H1 (cell line): ENCODE results near the gene CYP4V2.

Source experiments
- ATF3 ChIP-seq: IDR thresholded peaks from 2 replicates; pipeline ENCODE4 v1.6.1; 2011; ENCODE audit warnings: low read depth, mild to moderate bottlenecking, low read length; ENCODE audit not compliant: insufficient read depth
- BRCA1 ChIP-seq: IDR thresholded peaks from 2 replicates; pipeline ENCODE4 v1.6.1; 2012; ENCODE audit warnings: low read depth, low read length, improper control_type of control experiment
- CHD2 ChIP-seq: IDR thresholded peaks from 2 replicates; pipeline ENCODE4 v1.6.1; 2012; ENCODE audit warnings: low read length, improper control_type of control experiment
- CTCF ChIP-seq, 3 experiments: IDR thresholded peaks; 1 replicate in 2 of 3; 2 replicates in 1 of 3; pipeline versions ENCODE4 v1.5.1 to v1.6.1; 2011; ENCODE audit warnings: low read length in 3 of 3, mild to moderate bottlenecking in 3 of 3, inconsistent platforms in 2 of 3, low read depth in 1 of 3, moderate library complexity in 1 of 3; ENCODE audit not compliant: insufficient read depth in 1 of 3; ENCODE audit errors: control extremely low read depth in 1 of 3
- GABPA ChIP-seq: IDR thresholded peaks from 2 replicates; pipeline ENCODE4 v1.6.1; 2011; ENCODE audit warnings: mild to moderate bottlenecking, low read length, moderate library complexity, borderline replicate concordance; ENCODE audit not compliant: insufficient read depth
- HDAC2 ChIP-seq, 2 experiments: fragments of 300-600 bp in 1 of 2; sonication (generic) in 1 of 2; IDR thresholded peaks; 2 replicates each; pipeline ENCODE4 v1.6.1; 2011 to 2012; ENCODE audit warnings: low read depth in 2 of 2, low read length in 2 of 2, mild to moderate bottlenecking in 2 of 2, moderate library complexity in 2 of 2, borderline replicate concordance in 1 of 2, inconsistent platforms in 1 of 2
- JUND ChIP-seq: IDR thresholded peaks from 2 replicates; pipeline ENCODE4 v1.6.1; 2011; ENCODE audit warnings: mild to moderate bottlenecking, improper control_type of control experiment, low read length
- POLR2A ChIP-seq, 2 experiments: IDR thresholded peaks; 1 replicate in 1 of 2; 2 replicates in 1 of 2; pipeline ENCODE4 v1.6.1; 2011; ENCODE audit warnings: low read depth in 2 of 2, low read length in 2 of 2, mild to moderate bottlenecking in 2 of 2; ENCODE audit errors: control extremely low read depth in 1 of 2
- POLR2AphosphoS5 ChIP-seq: IDR thresholded peaks from 2 replicates; pipeline ENCODE4 v1.6.1; 2011; ENCODE audit warnings: low read depth, low read length
- TAF7 ChIP-seq: optimal IDR thresholded peaks from 2 replicates; pipeline ENCODE3; 2011; ENCODE audit warnings: low read depth, mild to moderate bottlenecking, inconsistent platforms, low read length, moderate library complexity, borderline replicate concordance
- ZNF274 ChIP-seq: IDR thresholded peaks from 2 replicates; pipeline ENCODE4 v1.7.0; 2012; ENCODE audit warnings: low read length, borderline replicate concordance; ENCODE audit errors: extremely low read depth

GRCh38 chr4:186144198-186144945 lies 47.0 kb upstream of the CYP4V2 start:
- TF ChIP-seq POLR2A (IDR thresholded peaks at IDR 0.05; ENCODE audit: control extremely low read depth in 1 of 2, low read depth in 2 of 2, low read length in 2 of 2): no peak
- no peak for TF ChIP-seq ZNF274
- no peak for TF ChIP-seq POLR2AphosphoS5
- no peak for TF ChIP-seq GABPA
- TF ChIP-seq CTCF (IDR thresholded peaks at IDR 0.05; ENCODE audit: control extremely low read depth in 1 of 3, insufficient read depth in 1 of 3, low read depth in 1 of 3, low read length in 3 of 3): no peak
- no peak for TF ChIP-seq TAF7
- no peak for TF ChIP-seq CHD2
- no peak for TF ChIP-seq JUND
- no peak for TF ChIP-seq BRCA1
- no peak for TF ChIP-seq ATF3
- no peak for TF ChIP-seq HDAC2 (IDR thresholded peaks at IDR 0.05; ENCODE audit: borderline replicate concordance in 1 of 2, low read depth in 2 of 2, low read length in 2 of 2)
